ENCODE data around the gene CHST8. TPM values are rescaled to one million over a fixed set of nuclear protein-coding genes. Genes with fewer than 3 reads are reported as not detected.

The CHST8 gene
- total RNA-seq, 1 donor from 2014 or later = 26.6 TPM

DNA sequence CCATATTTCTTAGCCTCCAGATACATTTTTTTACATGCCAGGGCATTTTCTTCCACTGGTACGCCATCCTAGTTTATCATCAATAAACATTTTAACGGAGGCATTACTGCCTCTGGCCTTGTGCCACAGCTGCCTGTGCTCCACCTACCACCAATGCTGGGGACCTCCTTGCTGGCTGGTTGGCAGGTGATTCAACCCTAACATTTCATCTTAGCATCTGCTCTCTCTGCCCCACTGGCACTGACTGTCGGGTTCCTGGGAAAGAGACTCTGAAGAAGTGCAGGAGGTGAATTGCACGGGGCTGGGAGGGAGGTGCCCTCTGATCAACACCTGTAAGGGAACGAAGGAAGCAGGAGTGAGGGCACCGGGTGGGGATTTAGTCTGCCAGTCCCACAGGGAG is 123.5 kb downstream of the CHST8 start:
- H3K4me1 Mint-ChIP-seq = no peaks in the 10 kb centered on the region
- H3K27me3 Mint-ChIP-seq (ENCODE audit: low read depth) = peaks cover 20% of the 10 kb centered on the region
- H3K27ac Mint-ChIP-seq = no peak overlapping the region
- no peak overlapping the region for H3K4me3 Mint-ChIP-seq
- no peak for DNase-seq (ENCODE audit: low spot score in 2 of 2, unreplicated experiment in 2 of 2)
- no peaks in the 10 kb centered on the region for H3K9me3 Mint-ChIP-seq
- no peaks in the 10 kb centered on the region for H3K36me3 Mint-ChIP-seq
- TF ChIP-seq CTCF (IDR thresholded peaks at IDR 0.05; ENCODE audit: unreplicated experiment) = no peak

DNA sequence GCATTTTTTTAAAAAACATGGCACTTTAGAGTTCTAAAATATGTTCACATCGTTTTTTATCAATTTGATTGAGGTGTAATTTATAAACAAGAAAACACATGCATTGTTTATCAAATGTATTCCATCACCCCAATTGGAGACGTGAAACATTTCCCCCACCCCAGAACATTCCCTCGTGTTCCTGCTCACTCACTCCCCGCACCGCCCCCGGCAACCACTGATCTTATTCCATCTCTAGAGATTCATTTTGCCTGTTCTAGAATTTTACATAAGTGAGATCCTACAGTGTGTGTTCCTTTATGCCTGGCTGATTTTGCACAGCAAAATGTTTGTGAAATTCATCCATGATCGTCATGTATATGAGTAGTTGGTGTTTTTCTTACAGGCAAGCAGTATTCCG is 124.4 kb downstream of the CHST8 start:
- Mint-ChIP-seq H3K27me3 (ENCODE audit: low read depth) (peaks cover 17% of the 10 kb centered on the region), H3K4me1 (no peaks in the 10 kb centered on the region), H3K36me3 (no peaks in the 10 kb centered on the region), H3K9me3 (no peaks in the 10 kb centered on the region), H3K27ac (no peak overlapping the region), H3K4me3 (no peak overlapping the region)
- TF ChIP-seq CTCF (IDR thresholded peaks at IDR 0.05; ENCODE audit: unreplicated experiment) = no peak
- no peak for DNase-seq (ENCODE audit: low spot score in 2 of 2, unreplicated experiment in 2 of 2)

DNA sequence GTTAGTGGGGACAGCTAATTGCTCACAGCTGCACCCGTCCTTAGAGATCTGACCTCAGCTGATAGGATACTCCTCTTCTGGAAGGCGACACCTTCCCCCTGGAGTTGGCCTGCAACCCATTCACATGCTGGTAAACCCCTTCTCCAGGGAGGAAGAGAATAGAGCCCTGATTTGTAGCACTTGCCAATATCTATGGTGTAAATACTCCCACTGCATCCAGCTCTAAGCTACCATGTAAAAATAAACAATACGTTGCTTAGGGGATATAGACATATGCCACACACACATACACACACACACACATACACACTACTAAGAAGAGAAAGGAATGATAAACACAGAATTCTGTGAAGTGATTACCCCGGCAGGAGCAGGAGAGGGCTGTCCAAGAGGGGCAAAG is 125.5 kb downstream of the CHST8 start:
- H3K27ac Mint-ChIP-seq = no peak overlapping the region
- H3K9me3 Mint-ChIP-seq = no peaks in the 10 kb centered on the region
- DNase-seq (ENCODE audit: low spot score in 2 of 2, unreplicated experiment in 2 of 2) = no peak
- no peak for TF ChIP-seq CTCF (IDR thresholded peaks at IDR 0.05; ENCODE audit: unreplicated experiment)
- no peaks in the 10 kb centered on the region for H3K4me1 Mint-ChIP-seq
- H3K27me3 Mint-ChIP-seq (ENCODE audit: low read depth) = peaks cover 19% of the 10 kb centered on the region
- H3K36me3 Mint-ChIP-seq = no peaks in the 10 kb centered on the region
- no peak overlapping the region for H3K4me3 Mint-ChIP-seq

- no peak overlapping the region for H3K27ac Mint-ChIP-seq
- no peak for DNase-seq (ENCODE audit: low spot score in 2 of 2, unreplicated experiment in 2 of 2)
- H3K27me3 Mint-ChIP-seq (ENCODE audit: low read depth) = peaks cover 22% of the 10 kb centered on the region
- no peaks in the 10 kb centered on the region for H3K4me1 Mint-ChIP-seq
- H3K4me3 Mint-ChIP-seq = no peak overlapping the region
- no peaks in the 10 kb centered on the region for H3K9me3 Mint-ChIP-seq
- no peak for TF ChIP-seq CTCF (IDR thresholded peaks at IDR 0.05; ENCODE audit: unreplicated experiment)
- H3K36me3 Mint-ChIP-seq = no peaks in the 10 kb centered on the region
Observed at GRCh38 chr19:33748231-33748630, 126.5 kb downstream of the CHST8 start.

GRCh38 chr19:33749016-33749415 is 127.3 kb downstream of the CHST8 start:
- H3K4me3 Mint-ChIP-seq = no peak overlapping the region
- H3K36me3 Mint-ChIP-seq = no peaks in the 10 kb centered on the region
- H3K9me3 Mint-ChIP-seq = no peaks in the 10 kb centered on the region
- no peak for TF ChIP-seq CTCF (IDR thresholded peaks at IDR 0.05; ENCODE audit: unreplicated experiment)
- peaks cover 21% of the 10 kb centered on the region for H3K27me3 Mint-ChIP-seq (ENCODE audit: low read depth)
- H3K27ac Mint-ChIP-seq = no peak overlapping the region
- no peak for DNase-seq (ENCODE audit: low spot score in 2 of 2, unreplicated experiment in 2 of 2)
- no peaks in the 10 kb centered on the region for H3K4me1 Mint-ChIP-seq

DNA sequence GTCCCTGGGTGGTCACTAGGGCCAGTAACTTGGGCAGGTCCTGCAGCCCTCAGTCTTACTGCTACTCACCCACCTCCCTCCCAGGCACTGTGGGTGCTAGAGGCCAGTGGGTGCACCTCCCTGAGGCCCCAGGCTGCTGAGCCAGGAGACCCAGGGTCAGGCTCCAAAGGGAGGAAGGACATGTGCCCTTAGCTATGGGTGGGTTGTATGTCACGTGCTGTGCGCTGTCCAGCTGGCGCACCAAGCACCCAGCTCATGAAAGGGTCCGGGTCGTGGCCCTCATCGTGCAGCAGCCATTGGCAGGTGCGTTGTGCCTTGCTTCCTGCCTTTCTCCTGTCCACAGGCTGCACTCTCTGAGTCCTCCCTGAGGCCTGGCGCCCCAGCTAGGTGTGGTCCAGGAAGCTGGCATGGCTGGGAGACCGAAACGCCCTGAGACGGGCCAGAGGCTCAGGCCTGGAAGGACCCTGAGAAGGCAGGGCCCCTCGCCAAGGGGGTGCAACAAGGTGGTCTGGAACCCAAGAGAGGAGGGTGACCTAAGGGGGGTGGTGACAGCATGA is 127.9 kb downstream of the CHST8 start:
- H3K27ac Mint-ChIP-seq = no peak overlapping the region
- no peak overlapping the region for H3K4me3 Mint-ChIP-seq
- H3K36me3 Mint-ChIP-seq = no peaks in the 10 kb centered on the region
- no peaks in the 10 kb centered on the region for H3K9me3 Mint-ChIP-seq
- H3K4me1 Mint-ChIP-seq = no peaks in the 10 kb centered on the region
- no peak for DNase-seq (ENCODE audit: low spot score in 2 of 2, unreplicated experiment in 2 of 2)
- peaks cover 20% of the 10 kb centered on the region for H3K27me3 Mint-ChIP-seq (ENCODE audit: low read depth)
- no peak for TF ChIP-seq CTCF (IDR thresholded peaks at IDR 0.05; ENCODE audit: unreplicated experiment)

Measured in mesothelial cell of epicardium (in vitro differentiated cells).